Ramos (cell line): Measurements from ENCODE around the gene DDX49.

ENCODE experiments used
- in situ Hi-C: fragments of 300-500 bp; cut with MboI; formaldehyde crosslinking; loops from one replicate; pipeline ENCODE4 v1.14.3; 2022; ENCODE audit warnings: low sequenced_read_pairs; ENCODE audit not compliant: unreplicated experiment

Gene DDX49, protein sequence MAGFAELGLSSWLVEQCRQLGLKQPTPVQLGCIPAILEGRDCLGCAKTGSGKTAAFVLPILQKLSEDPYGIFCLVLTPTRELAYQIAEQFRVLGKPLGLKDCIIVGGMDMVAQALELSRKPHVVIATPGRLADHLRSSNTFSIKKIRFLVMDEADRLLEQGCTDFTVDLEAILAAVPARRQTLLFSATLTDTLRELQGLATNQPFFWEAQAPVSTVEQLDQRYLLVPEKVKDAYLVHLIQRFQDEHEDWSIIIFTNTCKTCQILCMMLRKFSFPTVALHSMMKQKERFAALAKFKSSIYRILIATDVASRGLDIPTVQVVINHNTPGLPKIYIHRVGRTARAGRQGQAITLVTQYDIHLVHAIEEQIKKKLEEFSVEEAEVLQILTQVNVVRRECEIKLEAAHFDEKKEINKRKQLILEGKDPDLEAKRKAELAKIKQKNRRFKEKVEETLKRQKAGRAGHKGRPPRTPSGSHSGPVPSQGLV

DNA sequence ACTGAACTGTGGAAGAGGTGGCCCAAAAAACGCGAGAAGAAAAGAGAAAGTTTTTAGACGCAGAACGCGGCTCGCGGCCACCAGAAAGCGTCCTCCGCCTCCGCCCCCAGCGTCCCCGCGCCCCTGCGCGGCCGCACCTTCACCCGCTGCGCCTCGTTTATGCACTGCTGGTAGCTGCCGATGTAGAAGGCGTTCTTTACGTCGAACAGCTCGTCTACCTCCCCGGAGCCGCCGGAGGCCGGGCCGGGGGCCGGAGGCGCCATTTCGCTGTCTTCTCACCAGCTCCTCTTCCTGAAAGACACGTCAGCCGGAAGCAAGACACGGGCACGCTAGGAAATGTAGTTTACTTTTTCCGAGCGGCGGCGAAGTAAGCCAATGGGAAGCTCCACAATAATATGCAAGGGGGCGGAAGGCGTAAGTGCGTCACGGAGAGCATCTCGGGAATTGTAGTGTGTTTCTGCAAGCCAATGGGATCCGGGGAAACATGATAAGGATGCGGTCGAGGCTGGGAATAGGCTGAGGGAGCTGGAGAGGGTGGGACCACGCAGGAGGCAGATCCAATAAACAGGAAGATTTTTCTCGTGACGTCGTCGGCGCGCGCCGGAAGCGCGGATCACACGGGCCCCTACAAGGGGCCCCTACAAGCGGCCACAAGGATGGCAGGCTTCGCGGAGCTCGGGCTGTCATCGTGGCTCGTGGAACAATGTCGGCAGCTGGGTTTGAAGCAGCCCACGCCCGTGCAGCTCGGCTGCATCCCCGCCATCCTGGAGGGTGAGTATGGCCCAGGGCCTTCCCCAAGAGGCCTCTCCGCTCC, at the start of gene DDX49, which contains the start of gene COPE:
TSS of gene DDX49 (plus strand) at position 630 of the 814 bp plus-strand sequence. CDS start at position 657, 27 bp downstream.
TSS of gene COPE (minus strand) at position 302 of the 814 bp plus-strand sequence. CDS start at position 263, 39 bp downstream.
- in situ Hi-C loops = no loop called here

DNA sequence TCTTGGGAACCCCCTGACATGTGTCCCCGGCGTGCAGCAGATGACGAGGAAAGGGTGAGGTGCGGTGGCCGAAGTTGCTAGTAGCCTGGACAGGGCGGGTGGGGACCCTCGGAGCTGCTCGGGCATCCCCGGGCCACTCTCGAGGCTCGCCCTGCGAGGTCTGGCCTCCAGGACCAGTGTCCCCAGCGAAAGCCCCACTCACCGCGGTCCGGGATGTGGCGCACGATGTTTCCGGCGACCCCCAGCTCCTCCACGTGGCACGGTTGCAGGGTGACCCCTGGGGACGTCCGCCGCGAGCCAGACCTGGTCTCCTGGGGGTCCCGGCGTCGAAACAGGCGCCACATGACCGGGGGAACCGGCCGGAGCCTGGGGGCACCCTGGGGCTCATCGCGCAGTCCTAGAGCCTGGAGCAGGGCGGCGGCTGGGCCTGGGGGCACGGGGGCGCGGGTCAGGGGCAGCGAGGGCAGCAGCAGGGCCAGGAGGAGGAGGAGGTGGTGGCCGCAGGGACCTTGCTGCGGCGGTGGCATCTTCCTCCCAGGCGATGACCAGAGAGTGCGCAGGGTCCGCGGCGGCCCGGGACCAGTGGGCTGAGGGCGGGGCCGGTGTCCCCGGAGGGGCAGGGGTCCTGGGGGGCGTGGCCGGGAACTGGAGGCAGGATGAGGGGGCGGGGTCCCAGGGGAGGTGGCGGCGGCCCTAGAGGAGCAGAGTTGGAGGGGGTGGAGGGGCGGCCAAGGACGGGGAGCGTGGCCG, 49.6 kb upstream of the DDX49 start:
- in situ Hi-C loops = no loop called here

DNA sequence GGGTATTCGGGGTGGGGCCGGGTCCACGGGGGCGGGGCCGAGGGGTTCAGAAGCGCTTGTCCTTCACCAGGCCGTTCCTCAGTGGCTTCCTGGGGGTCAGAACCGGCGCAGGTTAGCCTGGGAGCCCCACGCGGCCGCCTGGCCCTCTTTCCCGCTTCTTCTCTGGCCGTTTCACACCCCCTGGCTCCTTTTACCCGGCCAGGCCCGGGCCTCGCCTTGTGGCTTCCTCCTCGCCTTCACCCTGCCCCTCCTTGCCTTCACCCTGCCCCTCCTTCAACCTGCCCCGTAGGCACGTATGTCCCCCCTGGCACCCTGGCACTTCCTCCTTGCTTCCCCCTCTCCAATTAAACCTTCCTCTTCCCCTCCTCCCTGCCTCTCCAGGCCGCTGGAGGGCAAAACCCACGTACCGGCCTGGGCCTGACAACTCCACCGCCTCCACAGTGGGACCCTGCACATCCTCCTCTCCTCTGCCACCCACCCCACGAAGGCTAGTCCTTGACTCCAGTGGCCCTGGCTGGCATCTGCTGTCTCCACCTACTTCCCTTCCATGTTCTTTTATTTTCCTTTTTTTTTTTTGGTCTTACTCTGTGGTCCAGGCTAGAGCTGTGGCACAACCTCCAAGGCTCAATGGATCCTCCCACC, 48.9 kb upstream of the DDX49 start:
- in situ Hi-C loops = no loop called here

DNA sequence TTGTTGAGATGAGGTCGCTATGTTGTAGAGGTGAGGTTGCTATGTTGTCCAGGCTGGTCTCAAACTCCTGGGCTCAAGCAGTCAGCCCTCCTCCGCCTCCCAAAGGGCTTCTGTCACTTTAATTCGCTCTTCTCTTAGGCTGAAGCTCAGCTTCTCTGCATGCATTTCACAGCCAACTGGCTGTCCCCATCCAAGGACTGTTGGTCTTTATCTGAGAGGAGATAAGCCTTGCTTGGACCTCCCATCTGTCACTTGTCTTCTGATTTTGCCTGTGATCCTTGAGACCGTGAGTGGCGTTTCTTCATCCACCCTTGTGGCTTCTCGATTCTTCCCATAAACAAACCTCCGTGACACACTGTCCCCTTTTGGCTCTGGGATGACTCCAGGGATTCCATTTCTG, 48.0 kb upstream of the DDX49 start:
- in situ Hi-C loops = no loop called here

DNA sequence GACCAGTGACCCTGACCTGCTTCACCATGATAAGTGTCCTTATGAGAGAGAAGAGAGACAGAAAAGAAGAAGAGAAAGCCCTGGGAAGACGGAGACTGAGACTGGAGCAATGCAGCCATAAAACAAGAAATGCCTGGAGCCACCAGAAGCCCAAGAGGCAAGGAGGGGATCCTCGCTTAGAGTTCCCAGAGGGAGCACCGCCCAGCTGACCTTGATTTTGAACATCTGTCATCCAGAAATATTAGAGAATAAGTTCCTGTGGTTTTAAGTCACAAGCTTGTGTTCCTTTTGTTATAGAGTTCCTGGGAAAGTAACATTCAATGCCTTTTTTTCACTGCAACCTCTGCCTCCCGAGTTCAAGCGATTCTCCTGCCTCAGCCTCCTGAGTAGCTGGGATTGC, 43.8 kb upstream of the DDX49 start:
- in situ Hi-C loops = no loop called here

DNA sequence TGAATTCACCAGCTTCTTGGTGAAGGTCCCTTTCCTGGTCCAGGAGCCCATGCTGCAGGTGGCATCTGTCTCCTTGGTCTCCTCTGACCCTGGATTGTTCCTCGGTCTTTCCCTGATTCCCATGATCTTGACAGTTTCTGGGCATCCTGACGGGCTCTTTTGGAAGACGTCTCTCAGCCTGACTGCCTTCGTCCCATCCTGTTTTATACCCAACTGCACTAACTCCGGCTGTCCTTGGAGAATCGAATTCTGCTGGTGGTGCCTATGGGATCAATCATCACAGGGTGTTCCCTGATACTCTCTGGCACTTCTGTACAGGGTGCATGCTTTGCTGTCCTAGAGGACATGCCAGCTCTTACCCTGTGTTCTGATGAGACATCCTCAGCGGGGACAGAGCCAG, 42.6 kb upstream of the DDX49 start:
- in situ Hi-C loops = no loop called here

DNA sequence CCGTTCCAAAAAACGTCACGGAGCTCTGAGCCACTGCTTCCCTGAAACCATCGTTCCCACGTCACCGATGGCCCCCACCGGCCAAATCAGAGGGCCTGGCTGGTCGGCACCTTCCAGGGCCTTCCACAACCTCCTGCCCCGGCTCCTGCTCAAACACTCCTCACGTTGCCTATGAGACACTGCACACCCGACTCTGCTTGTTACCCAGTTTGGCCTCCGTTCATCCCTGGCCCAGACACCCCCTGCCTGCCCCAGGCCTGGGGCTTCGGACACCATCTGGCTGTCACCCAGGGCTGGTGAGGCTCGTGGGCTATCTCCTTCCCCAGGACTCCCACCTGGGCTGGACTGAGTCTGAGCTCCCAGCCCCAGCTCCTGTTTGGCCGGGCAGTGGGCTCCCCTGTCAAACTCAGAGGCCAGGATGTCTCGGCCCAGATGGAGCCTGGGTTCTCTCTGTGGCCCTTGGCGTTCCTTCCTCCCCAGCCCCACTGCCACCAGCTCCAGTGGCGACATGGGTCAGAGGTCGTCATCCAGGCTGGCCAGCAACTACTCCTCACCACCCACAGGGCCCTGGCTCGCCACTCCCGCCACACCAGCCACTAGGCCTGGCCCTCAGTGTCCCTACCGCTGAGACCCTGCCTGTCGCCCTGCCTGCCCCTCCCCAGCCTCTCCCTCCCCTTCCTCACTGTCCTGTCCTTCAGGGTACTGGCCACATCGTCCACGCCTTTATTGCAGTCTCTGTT, 41.3 kb upstream of the DDX49 start:
- in situ Hi-C loops = no loop called here

DNA sequence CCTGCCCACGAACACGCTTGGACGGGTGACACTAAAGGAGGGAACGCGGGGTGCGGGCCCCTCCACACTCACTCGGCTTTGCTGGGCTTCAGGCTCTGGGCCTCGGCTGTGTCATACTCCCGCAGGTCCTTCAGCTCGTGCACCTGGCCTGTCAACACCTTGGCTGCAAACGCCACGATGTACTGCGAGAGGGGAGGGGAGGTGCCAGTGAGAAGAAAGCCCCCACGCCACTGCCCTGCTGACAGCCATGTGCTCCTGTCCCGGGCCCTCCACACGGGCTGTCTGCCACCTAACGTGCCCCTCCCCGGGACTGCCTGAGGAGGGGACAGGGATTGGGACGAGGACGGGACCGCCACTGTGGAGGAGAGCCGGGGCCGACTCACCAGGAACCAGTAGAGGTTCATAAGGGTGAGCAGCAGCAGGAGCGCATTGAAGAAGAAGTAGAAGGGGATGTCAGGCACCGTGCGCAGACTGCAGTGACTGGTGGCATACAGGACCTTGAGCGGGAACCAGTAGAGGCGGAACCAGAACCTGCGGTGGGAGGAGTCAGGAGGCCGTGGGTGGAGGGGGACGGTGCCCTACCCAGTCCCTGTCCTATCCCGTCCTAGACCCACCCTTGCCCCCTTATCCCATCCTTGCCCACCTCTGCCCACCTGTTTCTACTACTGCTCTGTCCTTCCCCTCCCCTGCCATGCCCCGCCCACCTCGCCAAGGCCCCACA, 40.5 kb upstream of the DDX49 start:
- in situ Hi-C loops = no loop called here

DNA sequence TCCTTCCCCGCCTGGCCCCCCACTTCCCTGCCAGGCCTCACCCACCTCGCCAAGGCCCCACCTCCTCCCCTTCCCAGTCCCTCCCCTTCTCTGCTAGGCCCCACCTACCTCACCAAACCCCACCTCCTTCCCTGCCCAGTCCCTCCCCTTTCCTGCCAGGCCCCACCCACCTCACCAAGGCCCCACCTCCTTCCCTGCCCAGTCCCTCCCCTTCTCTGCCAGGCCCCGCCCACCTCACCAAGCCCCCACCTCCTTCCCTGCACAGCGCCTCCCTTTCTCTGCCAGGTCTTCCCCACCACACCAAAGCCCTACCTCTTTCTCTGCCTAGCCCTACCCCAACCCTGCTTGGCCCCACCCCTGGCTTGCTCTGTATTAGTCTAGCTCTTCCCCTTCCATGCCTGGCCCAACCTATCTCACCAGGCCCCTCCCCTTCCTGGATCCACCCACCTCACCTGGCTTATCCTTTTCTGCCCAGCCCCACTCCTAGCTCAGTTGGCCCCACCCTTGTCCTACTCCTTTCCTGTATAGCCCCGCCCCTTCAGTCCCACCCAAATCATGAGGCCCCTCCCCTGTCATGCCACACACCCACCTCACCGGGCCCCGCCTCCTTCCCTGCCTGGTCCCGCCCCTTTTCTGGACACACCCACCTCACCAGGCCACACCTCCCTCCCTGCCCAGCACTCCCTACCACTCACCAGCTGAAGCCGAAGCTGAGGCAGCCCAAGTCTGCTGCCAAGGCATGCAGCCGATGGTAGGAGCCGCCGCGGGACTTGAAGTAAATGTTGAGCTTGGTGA, 39.7 kb upstream of the DDX49 start:
- in situ Hi-C loops = no loop called here

DNA sequence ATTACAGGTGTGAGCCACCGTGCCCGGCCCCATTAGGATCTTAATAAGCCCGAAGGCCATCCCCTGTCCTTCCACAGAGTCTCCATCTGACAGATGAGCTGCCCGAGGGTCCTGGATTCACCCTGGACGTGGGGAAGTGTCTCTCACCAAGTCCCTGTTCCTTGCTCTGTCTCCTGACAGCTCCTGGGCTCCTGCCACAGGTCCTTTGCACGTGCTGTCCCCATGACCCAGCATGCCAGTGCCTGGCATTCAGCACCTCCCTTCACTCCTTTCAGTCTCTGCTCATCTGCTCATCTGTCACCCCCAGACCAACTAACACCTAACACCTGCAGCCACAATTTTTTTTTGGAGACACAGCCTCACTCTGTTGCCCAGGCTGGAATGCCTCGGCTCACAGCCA, 38.0 kb upstream of the DDX49 start:
- in situ Hi-C loops = no loop called here

DNA sequence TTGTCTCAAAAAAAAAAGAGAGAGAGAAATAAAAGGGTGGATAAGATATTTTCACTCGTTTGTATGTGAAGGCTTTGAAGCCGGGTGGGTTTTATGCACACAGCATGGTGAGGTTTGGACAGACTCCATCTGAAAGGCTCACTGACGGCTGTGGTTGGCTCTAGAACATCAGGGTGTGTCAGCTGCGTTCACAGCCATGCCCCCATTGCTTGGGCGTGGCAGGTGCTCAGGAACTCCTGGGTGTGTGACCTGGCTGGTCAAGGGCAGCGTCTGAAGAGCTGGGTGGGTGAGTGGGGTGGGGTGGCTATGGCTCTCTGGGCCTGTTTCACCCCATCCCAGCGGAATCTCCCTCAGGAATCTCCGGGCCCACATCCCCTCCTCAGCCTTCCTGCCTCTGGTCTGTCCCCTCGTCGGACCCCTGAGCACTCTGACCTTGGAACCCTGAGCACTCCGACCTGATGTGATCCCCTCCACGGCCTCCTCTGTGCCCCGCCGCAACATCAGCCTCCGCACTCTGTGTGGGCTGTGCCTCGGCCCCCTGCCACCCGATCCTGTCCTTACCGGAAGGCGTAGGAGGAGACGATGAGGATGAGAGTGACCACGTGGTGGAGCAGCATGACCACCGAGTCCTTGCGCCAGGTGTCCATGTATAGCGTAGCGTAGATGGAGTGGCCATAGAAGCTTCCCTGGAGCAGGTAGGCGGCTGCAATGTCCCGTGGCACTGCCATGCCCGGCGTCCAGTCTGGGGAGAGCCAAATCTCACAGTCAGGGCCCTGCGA, 35.8 kb upstream of the DDX49 start:
- in situ Hi-C loops = no loop called here

DNA sequence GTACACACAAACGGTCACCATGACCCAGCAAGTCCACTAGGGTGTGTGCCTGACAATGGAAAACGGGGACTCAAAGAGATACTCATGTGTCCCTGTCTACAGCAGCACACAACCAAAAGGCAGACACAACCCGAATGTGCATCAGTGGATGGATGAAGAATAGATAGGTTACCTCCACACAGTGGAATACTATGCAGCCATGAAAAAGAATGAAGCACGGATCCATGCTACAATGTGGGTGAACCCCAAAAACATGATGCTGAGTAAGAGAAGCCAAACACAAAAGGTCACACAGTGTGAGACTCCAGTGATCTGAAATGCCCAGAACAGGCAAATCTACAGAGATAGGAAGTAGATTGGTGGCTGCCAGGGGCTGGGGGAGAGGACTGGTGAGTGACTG, 32.5 kb upstream of the DDX49 start:
- in situ Hi-C loops = no loop called here

DNA sequence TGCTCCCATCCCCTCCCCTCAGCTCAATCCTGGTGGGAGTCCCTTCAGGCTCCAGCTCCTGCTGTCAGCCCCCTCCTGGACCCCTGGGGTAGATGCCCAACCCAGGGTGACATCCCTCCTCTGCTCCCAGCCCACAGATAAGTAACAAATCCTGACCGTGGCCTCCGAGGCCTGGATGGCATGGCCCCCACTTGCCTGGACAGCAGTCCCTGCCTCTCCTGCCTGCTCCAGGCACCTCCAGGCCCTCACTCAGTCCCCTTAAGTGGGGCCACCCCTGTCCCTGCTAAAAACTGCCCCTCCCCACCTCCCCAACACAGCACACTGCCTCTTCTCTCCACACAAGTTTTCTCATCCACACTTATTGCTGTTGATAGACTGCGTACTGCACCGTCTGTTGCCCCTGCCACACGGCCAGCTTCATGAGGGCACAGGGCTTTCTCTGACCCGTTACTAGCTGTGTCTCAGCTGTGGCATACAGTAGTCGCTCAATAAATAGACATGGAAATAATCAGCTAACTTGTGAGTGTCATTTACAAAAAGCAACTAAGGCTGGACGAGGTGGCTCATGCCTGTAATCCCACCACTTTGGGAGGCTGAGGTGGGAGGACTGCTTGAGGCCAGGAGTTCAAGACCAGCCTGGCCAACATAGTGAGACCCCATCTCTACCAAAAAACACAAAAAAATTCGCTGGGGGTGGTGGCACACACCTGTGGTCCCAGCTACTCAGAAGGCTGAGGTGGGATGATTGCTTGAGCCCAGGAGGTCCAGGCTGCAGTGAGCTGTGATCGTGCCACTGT, 29.4 kb upstream of the DDX49 start:
- in situ Hi-C loops = no loop called here

DNA sequence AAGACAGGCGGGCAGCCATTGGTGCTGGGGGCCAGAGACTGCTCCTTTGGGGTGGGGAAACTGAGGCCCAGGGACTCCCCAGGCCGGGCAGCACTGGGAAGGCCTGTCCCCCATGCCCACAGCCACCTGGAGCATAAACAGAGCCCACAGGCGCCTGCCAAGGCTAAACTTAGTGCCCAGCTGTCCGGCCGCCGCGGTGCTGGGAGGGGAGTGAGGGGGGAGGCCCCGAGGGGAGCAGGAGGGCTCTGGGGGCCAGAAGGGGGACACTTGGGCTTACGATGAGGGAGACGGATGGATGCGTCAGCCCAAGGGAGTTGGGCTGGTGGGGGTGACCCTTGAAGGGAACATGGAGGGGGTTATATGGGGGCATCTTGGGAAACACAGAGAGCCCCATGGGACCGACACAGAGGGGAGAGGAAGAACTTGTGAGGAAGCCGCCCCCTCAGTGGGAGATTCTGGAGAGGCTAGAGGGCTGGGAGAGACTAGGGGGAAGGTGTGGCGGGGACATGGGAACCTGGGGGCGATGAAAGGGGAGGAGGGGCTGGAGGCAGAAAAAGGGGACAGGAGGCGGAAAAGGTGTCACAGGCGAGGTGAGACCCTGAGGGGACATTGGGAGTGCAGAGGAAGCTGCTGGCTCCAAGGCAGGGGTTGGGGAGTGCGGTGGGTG, 25.8 kb upstream of the DDX49 start:
- in situ Hi-C loops = no loop called here

DNA sequence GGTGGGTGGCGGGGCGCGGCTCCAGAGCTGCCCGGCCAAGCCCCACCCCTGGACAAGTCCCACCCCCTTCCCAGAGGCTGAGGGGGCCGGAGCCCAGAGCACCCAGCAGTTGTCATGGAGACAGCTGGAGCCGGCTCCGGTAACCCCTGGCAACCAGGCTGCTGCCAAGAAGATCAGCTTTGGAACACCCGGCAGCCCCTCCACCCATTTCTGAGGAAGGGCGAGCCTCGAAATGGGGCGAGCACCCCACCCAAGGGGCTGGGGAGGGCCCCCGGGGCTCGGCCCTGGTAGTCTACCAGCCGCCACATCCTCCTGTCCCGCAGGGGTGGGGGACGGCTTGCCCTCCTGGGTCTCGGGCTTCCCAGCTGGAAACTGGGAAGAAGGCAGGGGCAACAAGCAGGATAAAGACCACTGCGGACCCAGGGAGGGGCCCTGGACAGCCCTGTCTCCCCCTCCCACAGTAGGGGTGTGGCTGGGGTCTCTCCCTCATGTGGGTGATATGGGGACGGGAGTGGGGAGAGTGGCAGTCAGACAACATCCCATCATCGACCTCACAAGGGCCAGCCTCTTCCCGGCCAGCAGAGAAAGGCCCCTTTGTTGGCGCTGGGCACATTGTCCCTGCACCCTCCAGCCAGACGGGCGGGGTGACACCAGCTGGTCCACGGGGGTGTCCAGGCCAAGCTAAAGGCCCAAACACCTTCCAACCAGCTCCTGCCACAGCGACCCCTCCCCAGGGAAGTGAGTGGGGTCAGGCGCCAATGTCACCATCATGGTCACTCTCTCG, 25.1 kb upstream of the DDX49 start:
- in situ Hi-C loops = no loop called here
